ENCODE measurements around the gene PDHX.

Gene PDHX

DNA sequence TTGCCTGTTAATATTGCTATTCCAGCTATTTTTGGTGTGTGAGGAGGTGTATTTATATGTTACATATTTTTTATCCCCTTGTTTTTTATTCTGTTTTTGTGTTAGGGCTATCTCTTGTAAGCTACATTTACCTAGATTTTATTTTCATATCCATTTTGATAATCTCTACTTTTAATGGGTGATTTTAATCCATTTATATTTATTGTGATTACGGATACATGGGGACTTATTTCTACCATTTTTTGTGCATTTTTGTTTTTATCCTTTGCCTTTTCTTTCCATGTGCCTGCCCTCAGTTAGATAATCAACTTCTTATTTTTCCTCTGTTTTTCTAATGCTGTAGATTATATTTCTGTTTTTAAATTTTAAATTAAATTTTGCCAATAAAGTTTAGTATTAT, 28.3 kb downstream of the PDHX start:
- no peak for TF ChIP-seq FOXP2 (optimal IDR thresholded peaks at IDR 0.05; ENCODE audit: borderline replicate concordance, extremely low read depth, extremely low read length, insufficient read depth)
- TF ChIP-seq REST (IDR thresholded peaks at IDR 0.05; ENCODE audit: insufficient read depth in 1 of 2, low read depth in 2 of 2, low read length in 2 of 2), result no peak
- no peak for TF ChIP-seq POLR2AphosphoS5 (IDR thresholded peaks at IDR 0.05; ENCODE audit: low read depth, low read length)
- no peak for TF ChIP-seq SIN3A (IDR thresholded peaks at IDR 0.05; ENCODE audit: borderline replicate concordance, insufficient read depth, low read length)
- TF ChIP-seq TAF1 (IDR thresholded peaks at IDR 0.05; ENCODE audit: borderline replicate concordance, insufficient read depth, low read length), result no peak

DNA sequence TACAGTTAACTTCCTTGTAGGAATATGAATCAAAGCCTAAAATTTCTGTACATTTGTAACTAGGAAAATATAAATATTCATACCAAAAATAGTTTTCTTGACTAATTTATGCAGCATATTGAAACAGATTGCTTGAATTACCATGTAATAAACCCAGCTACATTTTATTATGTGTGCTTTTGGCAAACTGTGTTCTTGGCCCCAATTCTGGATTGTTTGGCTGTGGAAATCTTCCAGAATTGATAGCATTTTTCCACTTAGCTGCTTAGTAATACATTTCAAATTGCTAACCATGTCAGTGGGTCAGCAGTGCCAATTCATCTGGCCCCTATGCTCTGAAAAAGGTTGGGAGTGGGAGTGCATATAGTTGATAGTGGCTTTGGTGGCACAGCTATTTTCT, 32.3 kb downstream of the PDHX start:
- TF ChIP-seq REST (IDR thresholded peaks at IDR 0.05; ENCODE audit: insufficient read depth in 1 of 2, low read depth in 2 of 2, low read length in 2 of 2), result no peak
- TF ChIP-seq TAF1 (IDR thresholded peaks at IDR 0.05; ENCODE audit: borderline replicate concordance, insufficient read depth, low read length), result no peak
- no peak for TF ChIP-seq POLR2AphosphoS5 (IDR thresholded peaks at IDR 0.05; ENCODE audit: low read depth, low read length)
- no peak for TF ChIP-seq FOXP2 (optimal IDR thresholded peaks at IDR 0.05; ENCODE audit: borderline replicate concordance, extremely low read depth, extremely low read length, insufficient read depth)
- TF ChIP-seq SIN3A (IDR thresholded peaks at IDR 0.05; ENCODE audit: borderline replicate concordance, insufficient read depth, low read length), result no peak

- TF ChIP-seq POLR2AphosphoS5 (IDR thresholded peaks at IDR 0.05; ENCODE audit: low read depth, low read length) (no peak), REST (IDR thresholded peaks at IDR 0.05; ENCODE audit: insufficient read depth in 1 of 2, low read depth in 2 of 2, low read length in 2 of 2) (no peak), FOXP2 (optimal IDR thresholded peaks at IDR 0.05; ENCODE audit: borderline replicate concordance, extremely low read depth, extremely low read length, insufficient read depth) (no peak), SIN3A (IDR thresholded peaks at IDR 0.05; ENCODE audit: borderline replicate concordance, insufficient read depth, low read length) (no peak), TAF1 (IDR thresholded peaks at IDR 0.05; ENCODE audit: borderline replicate concordance, insufficient read depth, low read length) (no peak)
Observed at GRCh38 chr11:34953955-34954354, 37.5 kb downstream of the PDHX start.

DNA sequence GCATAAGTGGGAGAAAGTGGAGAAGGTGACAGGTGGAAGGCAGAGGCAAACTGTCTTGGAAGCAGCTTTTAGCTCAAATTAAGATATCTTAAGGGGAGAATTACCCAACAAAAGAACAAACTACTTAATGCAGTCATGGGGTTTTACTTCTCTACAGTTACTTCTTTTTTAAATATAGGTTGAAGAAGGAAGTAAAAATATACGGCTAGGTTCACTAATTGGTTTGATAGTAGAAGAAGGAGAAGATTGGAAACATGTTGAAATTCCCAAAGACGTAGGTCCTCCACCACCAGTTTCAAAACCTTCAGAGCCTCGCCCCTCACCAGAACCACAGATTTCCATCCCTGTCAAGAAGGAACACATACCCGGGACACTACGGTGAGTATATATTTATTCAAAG, 40.8 kb downstream of the PDHX start:
- TF ChIP-seq REST (IDR thresholded peaks at IDR 0.05; ENCODE audit: insufficient read depth in 1 of 2, low read depth in 2 of 2, low read length in 2 of 2) (no peak), FOXP2 (optimal IDR thresholded peaks at IDR 0.05; ENCODE audit: borderline replicate concordance, extremely low read depth, extremely low read length, insufficient read depth) (no peak), TAF1 (IDR thresholded peaks at IDR 0.05; ENCODE audit: borderline replicate concordance, insufficient read depth, low read length) (no peak), SIN3A (IDR thresholded peaks at IDR 0.05; ENCODE audit: borderline replicate concordance, insufficient read depth, low read length) (no peak), POLR2AphosphoS5 (IDR thresholded peaks at IDR 0.05; ENCODE audit: low read depth, low read length) (no peak)

- TF ChIP-seq POLR2AphosphoS5 (IDR thresholded peaks at IDR 0.05; ENCODE audit: low read depth, low read length) (no peak), SIN3A (IDR thresholded peaks at IDR 0.05; ENCODE audit: borderline replicate concordance, insufficient read depth, low read length) (no peak), FOXP2 (optimal IDR thresholded peaks at IDR 0.05; ENCODE audit: borderline replicate concordance, extremely low read depth, extremely low read length, insufficient read depth) (no peak), REST (IDR thresholded peaks at IDR 0.05; ENCODE audit: insufficient read depth in 1 of 2, low read depth in 2 of 2, low read length in 2 of 2) (no peak), TAF1 (IDR thresholded peaks at IDR 0.05; ENCODE audit: borderline replicate concordance, insufficient read depth, low read length) (no peak)
Observed at GRCh38 chr11:34957606-34958005, 41.2 kb downstream of the PDHX start.
